Measurements from ENCODE around the gene ZNF20.

Gene ZNF20

GRCh38 chr19:12133069-12133468 lies 7.1 kb downstream of the ZNF20 start:
- TF ChIP-seq TCF12 (IDR thresholded peaks at IDR 0.05; ENCODE audit: low read depth) (no peak), CREB1 (IDR thresholded peaks at IDR 0.05; ENCODE audit: low read depth) (no peak), MAX (IDR thresholded peaks at IDR 0.05) (no peak), NFIC (IDR thresholded peaks at IDR 0.05) (no peak), RAD21 (IDR thresholded peaks at IDR 0.05; ENCODE audit: low read depth) (no peak), TEAD4 (IDR thresholded peaks at IDR 0.05) (no peak), CEBPB (IDR thresholded peaks at IDR 0.05) (no peak), TAF1 (IDR thresholded peaks at IDR 0.05; ENCODE audit: low read depth) (no peak), ZBTB7A (IDR thresholded peaks at IDR 0.05; ENCODE audit: low read depth) (no peak), USF1 (IDR thresholded peaks at IDR 0.05) (no peak), EP300 (IDR thresholded peaks at IDR 0.05; ENCODE audit: borderline replicate concordance) (no peak), FOXM1 (IDR thresholded peaks at IDR 0.05; ENCODE audit: borderline replicate concordance, low read depth) (no peak), REST (IDR thresholded peaks at IDR 0.05; ENCODE audit: low read depth) (no peak), YY1 (IDR thresholded peaks at IDR 0.05; ENCODE audit: low read depth) (no peak), EGR1 (IDR thresholded peaks at IDR 0.05) (no peak)

GRCh38 chr19:12126707-12127106 lies 13.4 kb downstream of the ZNF20 start:
- TF ChIP-seq TEAD4 (IDR thresholded peaks at IDR 0.05) (no peak), RAD21 (IDR thresholded peaks at IDR 0.05; ENCODE audit: low read depth) (peak; percentile 38; the same call in 1 of the 2 replicates)

GRCh38 chr19:12117201-12117970 lies 22.8 kb downstream of the ZNF20 start:
- TF ChIP-seq TCF12 (IDR thresholded peaks at IDR 0.05; ENCODE audit: low read depth): no peak
- TF ChIP-seq ZBTB7A (IDR thresholded peaks at IDR 0.05; ENCODE audit: low read depth): no peak
- TF ChIP-seq EP300 (IDR thresholded peaks at IDR 0.05; ENCODE audit: borderline replicate concordance): no peak
- no peak for TF ChIP-seq MAX (IDR thresholded peaks at IDR 0.05)
- no peak for TF ChIP-seq USF1 (IDR thresholded peaks at IDR 0.05)
- TF ChIP-seq TAF1 (IDR thresholded peaks at IDR 0.05; ENCODE audit: low read depth): no peak
- TF ChIP-seq NFIC (IDR thresholded peaks at IDR 0.05): no peak
- no peak for TF ChIP-seq TEAD4 (IDR thresholded peaks at IDR 0.05)
- TF ChIP-seq YY1 (IDR thresholded peaks at IDR 0.05; ENCODE audit: low read depth): no peak
- no peak for TF ChIP-seq REST (IDR thresholded peaks at IDR 0.05; ENCODE audit: low read depth)
- no peak for TF ChIP-seq FOXM1 (IDR thresholded peaks at IDR 0.05; ENCODE audit: borderline replicate concordance, low read depth)

GRCh38 chr19:12113121-12113520 lies 27.0 kb downstream of the ZNF20 start:
- TF ChIP-seq ZBTB7A (IDR thresholded peaks at IDR 0.05; ENCODE audit: low read depth) (no peak), MAX (IDR thresholded peaks at IDR 0.05) (no peak), CREB1 (IDR thresholded peaks at IDR 0.05; ENCODE audit: low read depth) (no peak), TEAD4 (IDR thresholded peaks at IDR 0.05) (no peak), NFIC (IDR thresholded peaks at IDR 0.05) (no peak), CEBPB (IDR thresholded peaks at IDR 0.05) (no peak), TCF12 (IDR thresholded peaks at IDR 0.05; ENCODE audit: low read depth) (no peak), EP300 (IDR thresholded peaks at IDR 0.05; ENCODE audit: borderline replicate concordance) (no peak), EGR1 (IDR thresholded peaks at IDR 0.05) (no peak), FOXM1 (IDR thresholded peaks at IDR 0.05; ENCODE audit: borderline replicate concordance, low read depth) (no peak), YY1 (IDR thresholded peaks at IDR 0.05; ENCODE audit: low read depth) (no peak), RAD21 (IDR thresholded peaks at IDR 0.05; ENCODE audit: low read depth) (no peak), USF1 (IDR thresholded peaks at IDR 0.05) (no peak), TAF1 (IDR thresholded peaks at IDR 0.05; ENCODE audit: low read depth) (no peak), REST (IDR thresholded peaks at IDR 0.05; ENCODE audit: low read depth) (no peak)

Measured in Ishikawa (cell line).